CD14-positive monocyte (primary cell): ENCODE data around the gene DMBX1. TPM values are rescaled to one million over a fixed set of nuclear protein-coding genes. Genes with fewer than 3 reads are reported as not detected.

ENCODE experiments used
- DNase-seq, 3 donors: peaks; one replicate each; pipeline ENCODE4 v3.0.0-alpha.2; 2011 to 2022
- H2AFZ ChIP-seq: 2 replicates; pipeline ENCODE4 v1.6.0; 2012; ENCODE audit warnings: mild to moderate bottlenecking, low read depth, low read length, inconsistent platforms; ENCODE audit not compliant: insufficient read depth, poor library complexity, severe bottlenecking
- H3K27ac ChIP-seq, 2 donors: 1 replicate in 1 of 2; 2 replicates in 1 of 2; pipeline ENCODE4 v1.5.1; 2012 to 2013; ENCODE audit warnings: low read length in 2 of 2, control low read depth in 1 of 2, inconsistent platforms in 1 of 2, low read depth in 1 of 2, mild to moderate bottlenecking in 1 of 2
- H3K27me3 ChIP-seq, 2 donors: one replicate each; pipeline versions ENCODE4 v1.6.0 to v1.6.1; 2011 to 2013; ENCODE audit warnings: low read length in 2 of 2; ENCODE audit not compliant: control insufficient read depth in 2 of 2, insufficient read depth in 2 of 2
- H3K36me3 ChIP-seq, 2 donors: replicated peaks in 1 of 2; 1 replicate in 1 of 2; 2 replicates in 1 of 2; pipeline versions ENCODE4 v1.5.1 to v1.6.1; 2012 to 2013; ENCODE audit warnings: low read length in 2 of 2, control low read depth in 1 of 2, inconsistent platforms in 1 of 2, mild to moderate bottlenecking in 1 of 2; ENCODE audit not compliant: insufficient read depth in 2 of 2, control insufficient read depth in 1 of 2
- H3K4me1 ChIP-seq, 2 donors: 1 replicate in 1 of 2; 2 replicates in 1 of 2; pipeline versions ENCODE4 v1.5.1 to v1.6.1; 2012 to 2013; ENCODE audit warnings: low read length in 2 of 2, control low read depth in 1 of 2, inconsistent platforms in 1 of 2, mild to moderate bottlenecking in 1 of 2, moderate library complexity in 1 of 2; ENCODE audit not compliant: insufficient read depth in 2 of 2, control insufficient read depth in 1 of 2
- H3K4me2 ChIP-seq: replicated peaks from 2 replicates; pipeline ENCODE3; 2012; ENCODE audit warnings: low read length, moderate library complexity, mild to moderate bottlenecking; ENCODE audit not compliant: poor library complexity, severe bottlenecking; ENCODE audit errors: extremely low read depth
- H3K4me3 ChIP-seq, 3 experiments: fragments of 200-600 bp in 1 of 3; sonication (generic) in 1 of 3; replicated peaks in 1 of 3; 1 replicate in 2 of 3; 2 replicates in 1 of 3; pipeline ENCODE4 v1.5.1; 2011 to 2013; ENCODE audit warnings: low read length in 3 of 3, mild to moderate bottlenecking in 3 of 3, control low read depth in 2 of 3, low read depth in 2 of 3, inconsistent platforms in 1 of 3, moderate library complexity in 1 of 3
- H3K79me2 ChIP-seq: 2 replicates; pipeline ENCODE4 v1.6.0; 2012; ENCODE audit warnings: mild to moderate bottlenecking, control low read depth, inconsistent platforms, low read length, moderate library complexity; ENCODE audit not compliant: insufficient read depth
- H3K9ac ChIP-seq: 2 replicates; pipeline ENCODE4 v1.6.0; 2017; ENCODE audit warnings: low read length, mild to moderate bottlenecking; ENCODE audit not compliant: insufficient read depth, poor library complexity, severe bottlenecking
- H3K9me3 ChIP-seq, 2 donors: replicated peaks in 1 of 2; 1 replicate in 1 of 2; 2 replicates in 1 of 2; pipeline versions ENCODE4 v1.5.1 to v1.6.1; 2012 to 2013; ENCODE audit warnings: low read length in 2 of 2, control low read depth in 1 of 2; ENCODE audit not compliant: control insufficient read depth in 1 of 2, insufficient read depth in 1 of 2
- H4K20me1 ChIP-seq: 2 replicates; pipeline ENCODE4 v1.6.0; 2012; ENCODE audit warnings: mild to moderate bottlenecking, low read length, control low read depth, moderate library complexity; ENCODE audit not compliant: insufficient read depth
- H3K27ac Mint-ChIP-seq, 7 donors: one replicate each; pipeline ENCODE4 v1.8.0; 2020; ENCODE audit warnings: mild to moderate bottlenecking in 7 of 7, mixed read lengths in 7 of 7, moderate library complexity in 6 of 7, inconsistent platforms in 2 of 7
- H3K27me3 Mint-ChIP-seq, 3 donors: one replicate each; pipeline ENCODE4 v1.8.0; 2021 to 2022; ENCODE audit warnings: low read depth in 3 of 3, mild to moderate bottlenecking in 3 of 3, mixed read lengths in 3 of 3, moderate library complexity in 3 of 3, inconsistent platforms in 1 of 3
- H3K36me3 Mint-ChIP-seq, 2 donors: one replicate each; pipeline ENCODE4 v1.8.0; 2020; ENCODE audit warnings: mixed read lengths in 2 of 2, inconsistent platforms in 1 of 2, mild to moderate bottlenecking in 1 of 2
- H3K4me1 Mint-ChIP-seq: one replicate; pipeline ENCODE4 v1.8.0; 2020; ENCODE audit warnings: mild to moderate bottlenecking, mixed read lengths
- H3K4me3 Mint-ChIP-seq, 2 donors: one replicate each; pipeline ENCODE4 v1.8.0; 2020; ENCODE audit warnings: mild to moderate bottlenecking in 2 of 2, mixed read lengths in 2 of 2, moderate library complexity in 1 of 2
- H3K9me3 Mint-ChIP-seq, 7 donors: one replicate each; pipeline ENCODE4 v1.8.0; 2020 to 2022; ENCODE audit warnings: mixed read lengths in 7 of 7, mild to moderate bottlenecking in 6 of 7, moderate library complexity in 6 of 7, inconsistent platforms in 2 of 7
- CTCF ChIP-seq: fragments of 200-600 bp; IDR thresholded peaks from one replicate; pipeline ENCODE4 v1.8.0; 2022; ENCODE audit warnings: antibody characterized with exemption, mild to moderate bottlenecking
- WGBS: methylation state at CpG from one replicate; pipeline ENCODE4 v1.1.5; 2013; ENCODE audit warnings: missing lambda C conversion rate; ENCODE audit not compliant: insufficient coverage; 5-methylcytosine and 5-hydroxymethylcytosine counted together
- intact Hi-C, 2 donors: fragments of 100-400 bp; cut with micrococcal nuclease; formaldehyde crosslinking; loops; one replicate each; pipeline versions ENCODE4 v1.15.0 to v1.15.1; 2023
- polyA plus RNA-seq, 3 donors: library from polyadenylated mRNA; depleted of rRNA in 1 of 3; unstranded in 2 of 3; stranded (reverse) in 1 of 3; fragments of 300-500 nt in 2 of 3; fragments of >200 nt in 1 of 3; fragmentation: Illumina TruSeq in 2 of 3; gene quantifications; 1 replicate in 2 of 3; 2 replicates in 1 of 3; pipeline ENCODE4 v1.2.3, GENCODE V29; 2012 to 2021

DMBX1 gene
- polyA plus RNA-seq, 3 donors, result not detected

- Histone ChIP-seq H3K27ac (no peak overlapping the region), H3K4me3 (no peak overlapping the region), H3K36me3 (no peaks in the 10 kb centered on the region), H3K79me2 (no peaks in the 10 kb centered on the region), H3K9ac (no peak overlapping the region), H3K4me1 (no peaks in the 10 kb centered on the region), H4K20me1 (no peaks in the 10 kb centered on the region), H3K4me2 (no peak overlapping the region), H3K27me3 (peaks cover 0 to 21% of the 10 kb centered on the region in 2 donors), H2AFZ (no peak overlapping the region), H3K9me3 (no peaks in the 10 kb centered on the region)
- Mint-ChIP-seq H3K4me3 (no peak overlapping the region), H3K9me3 (peaks cover 0 to 3% (median 0%) of the 10 kb centered on the region in 7 donors), H3K36me3 (no peaks in the 10 kb centered on the region), H3K27me3 (peaks cover 25 to 48% (median 29%) of the 10 kb centered on the region in 3 donors), H3K4me1 (peaks cover 10% of the 10 kb centered on the region), H3K27ac (no peak overlapping the region)
- TF ChIP-seq CTCF, result no peak
- 82% methylated on average over 11 of the region's 13 CpGs for WGBS
- no peak for DNase-seq
- intact Hi-C loops, result loop anchor here in 1 of 2 donors (10.0 kb wide), 1 partner anchor 188 kb away; no protein-coding TSS in a partner anchor
Observed at GRCh38 chr1:46522969-46523320, 33.3 kb downstream of the DMBX1 start.

- Mint-ChIP-seq H3K4me3 (no peak overlapping the region), H3K27me3 (peaks cover 30 to 51% (median 32%) of the 10 kb centered on the region in 3 donors), H3K36me3 (no peaks in the 10 kb centered on the region), H3K9me3 (peaks cover 0 to 3% (median 0%) of the 10 kb centered on the region in 7 donors), H3K4me1 (peaks cover 10% of the 10 kb centered on the region), H3K27ac (peak overlapping the region in 1 of 7 donors; percentile 49)
- H3K9me3 ChIP-seq, result no peaks in the 10 kb centered on the region
- peaks cover 0 to 24% of the 10 kb centered on the region in 2 donors for H3K27me3 ChIP-seq
- H3K4me2 ChIP-seq, result no peak overlapping the region
- H2AFZ ChIP-seq, result no peak overlapping the region
- TF ChIP-seq CTCF, result no peak
- no peak overlapping the region for H3K9ac ChIP-seq
- DNase-seq, result no peak
- H3K36me3 ChIP-seq, result no peaks in the 10 kb centered on the region
- no peak overlapping the region for H3K27ac ChIP-seq
- no peaks in the 10 kb centered on the region for H4K20me1 ChIP-seq
- no peak overlapping the region for H3K4me3 ChIP-seq
- no peaks in the 10 kb centered on the region for H3K79me2 ChIP-seq
- WGBS, result 96% methylated on average over 4 of the region's 11 CpGs
- intact Hi-C loops, result loop anchor here in 1 of 2 donors (10.0 kb wide), 1 partner anchor 189 kb away; no protein-coding TSS in a partner anchor
- no peaks in the 10 kb centered on the region for H3K4me1 ChIP-seq
Observed at GRCh38 chr1:46523496-46524353, 34.1 kb downstream of the DMBX1 start.
